ENCODE measurements around the gene EP400. TPM values are rescaled to one million over a fixed set of nuclear protein-coding genes. Genes with fewer than 3 reads are reported as not detected.
"Not testable (repeated sequence)": the region's sequence is repeated elsewhere in the genome, so short reads cannot be mapped to it uniquely, and the experiment has no call there.

The EP400 gene
- total RNA-seq, 6 experiments from 2014 or later: 27.5 to 35.3 (median 30.4) TPM

DNA sequence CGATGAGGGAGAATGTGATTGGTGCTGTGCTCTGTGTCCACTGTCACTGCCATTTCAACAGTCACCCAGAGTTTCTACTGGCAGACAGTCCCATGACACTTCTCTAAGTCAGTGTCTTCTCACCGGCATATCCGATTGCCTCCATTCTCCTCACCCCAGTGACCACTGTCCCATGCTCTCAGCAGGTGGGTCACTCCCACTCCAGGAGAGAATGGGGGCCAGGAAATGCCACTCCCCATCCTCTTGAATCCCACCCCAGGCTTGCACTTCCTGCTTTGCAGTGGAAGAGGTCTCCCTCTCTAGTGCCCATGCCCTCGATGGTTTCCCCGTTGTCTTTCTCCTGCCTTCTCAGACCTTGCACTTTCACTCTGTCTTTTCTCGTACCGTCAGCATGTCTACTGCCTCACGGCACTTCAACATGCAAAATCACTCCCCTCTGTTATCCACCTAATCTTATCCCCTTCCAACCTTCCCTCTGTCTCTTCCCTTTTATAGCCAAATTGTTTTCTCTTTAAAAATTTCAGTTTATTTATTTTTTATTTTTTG, 2.2 kb upstream of the EP400 start:
- Mint-ChIP-seq H3K36me3 (ENCODE audit: low read depth) (peaks cover 4% of the 10 kb centered on the region; the same call in 1 of the 2 replicates), H3K9me3 (no peaks in the 10 kb centered on the region), H3K4me3 (no peak overlapping the region; the same call in 1 of the 2 replicates), H3K27me3 (ENCODE audit: insufficient read depth) (peaks cover 3% of the 10 kb centered on the region), H3K4me1 (ENCODE audit: low read depth) (peaks cover 19% of the 10 kb centered on the region), H3K27ac (peak overlapping the region; percentile 45)
- no peak for DNase-seq
- TF ChIP-seq, protein P1, sequence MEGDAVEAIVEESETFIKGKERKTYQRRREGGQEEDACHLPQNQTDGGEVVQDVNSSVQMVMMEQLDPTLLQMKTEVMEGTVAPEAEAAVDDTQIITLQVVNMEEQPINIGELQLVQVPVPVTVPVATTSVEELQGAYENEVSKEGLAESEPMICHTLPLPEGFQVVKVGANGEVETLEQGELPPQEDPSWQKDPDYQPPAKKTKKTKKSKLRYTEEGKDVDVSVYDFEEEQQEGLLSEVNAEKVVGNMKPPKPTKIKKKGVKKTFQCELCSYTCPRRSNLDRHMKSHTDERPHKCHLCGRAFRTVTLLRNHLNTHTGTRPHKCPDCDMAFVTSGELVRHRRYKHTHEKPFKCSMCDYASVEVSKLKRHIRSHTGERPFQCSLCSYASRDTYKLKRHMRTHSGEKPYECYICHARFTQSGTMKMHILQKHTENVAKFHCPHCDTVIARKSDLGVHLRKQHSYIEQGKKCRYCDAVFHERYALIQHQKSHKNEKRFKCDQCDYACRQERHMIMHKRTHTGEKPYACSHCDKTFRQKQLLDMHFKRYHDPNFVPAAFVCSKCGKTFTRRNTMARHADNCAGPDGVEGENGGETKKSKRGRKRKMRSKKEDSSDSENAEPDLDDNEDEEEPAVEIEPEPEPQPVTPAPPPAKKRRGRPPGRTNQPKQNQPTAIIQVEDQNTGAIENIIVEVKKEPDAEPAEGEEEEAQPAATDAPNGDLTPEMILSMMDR (IDR thresholded peaks at IDR 0.05): no peak

DNA sequence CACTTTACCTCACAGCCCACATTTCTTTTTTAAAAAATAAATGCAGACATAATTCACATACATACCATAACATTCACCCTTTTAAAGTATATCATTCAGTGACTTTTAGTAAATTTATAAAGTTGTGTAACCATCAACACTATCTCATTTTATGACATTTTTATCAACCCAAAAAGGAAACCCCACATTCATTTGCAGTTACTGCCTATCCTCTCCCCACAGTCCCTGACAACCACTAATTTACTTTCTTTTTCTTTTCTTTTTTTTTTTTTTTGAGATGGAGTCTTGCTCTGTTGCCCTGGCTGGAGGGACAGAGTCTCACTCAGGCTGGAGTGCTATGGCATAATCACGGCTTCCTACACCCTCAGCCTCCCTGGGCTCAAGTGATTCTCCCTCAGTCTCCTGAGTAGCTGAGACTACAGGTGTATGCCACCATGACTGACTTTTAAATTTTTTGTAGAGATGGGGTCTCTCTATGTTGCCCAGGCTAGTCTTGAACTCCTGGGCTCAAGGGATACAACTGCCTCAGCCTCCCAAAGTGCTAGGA, 1.5 kb upstream of the EP400 start:
- Mint-ChIP-seq H3K27me3 (ENCODE audit: insufficient read depth) (peaks cover 3% of the 10 kb centered on the region), H3K27ac (peak overlapping the region; percentile 20), H3K4me3 (no peak overlapping the region; the same call in 1 of the 2 replicates), H3K9me3 (no peaks in the 10 kb centered on the region), H3K4me1 (ENCODE audit: low read depth) (peaks cover 26% of the 10 kb centered on the region), H3K36me3 (ENCODE audit: low read depth) (peaks cover 4% of the 10 kb centered on the region; the same call in 1 of the 2 replicates)
- no peak for DNase-seq
- TF ChIP-seq, protein P1 (IDR thresholded peaks at IDR 0.05): no peak

DNA sequence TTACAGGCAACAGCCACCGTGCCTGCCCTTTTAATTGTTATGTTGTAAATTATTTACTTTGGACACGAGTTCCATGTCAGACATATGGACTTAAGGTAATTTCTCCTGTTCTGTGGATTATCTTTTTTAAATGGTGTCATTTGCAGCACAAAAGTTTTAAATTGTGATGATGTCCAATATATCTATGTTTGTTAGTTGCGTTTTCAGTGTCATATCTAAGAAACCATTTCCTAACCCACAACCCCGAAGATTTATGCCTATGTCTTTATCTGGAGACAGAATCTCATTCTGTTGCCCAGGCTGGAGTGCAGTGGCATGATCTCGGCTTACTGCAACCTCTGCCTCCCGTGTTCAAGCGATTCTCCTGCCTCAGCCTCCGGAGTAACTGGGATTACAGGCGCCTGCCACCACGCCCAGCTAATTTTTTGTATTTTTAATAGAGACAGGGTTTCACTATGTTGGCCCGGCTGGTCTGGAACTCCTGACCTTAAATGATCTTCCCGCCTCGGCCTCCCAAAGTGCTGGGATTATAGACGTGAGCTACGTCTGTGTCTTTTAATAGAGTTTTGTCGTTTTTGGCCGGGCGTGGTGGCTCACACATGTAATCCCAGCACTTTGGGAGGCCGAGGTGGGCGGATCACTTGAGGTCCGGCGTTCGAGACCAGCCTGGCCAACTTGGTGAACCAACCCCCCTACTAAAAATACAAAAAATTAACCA, 870 bp upstream of the EP400 start:
- not testable (repeated sequence) for H3K36me3 Mint-ChIP-seq (ENCODE audit: low read depth); H3K27me3 Mint-ChIP-seq (ENCODE audit: insufficient read depth); H3K27ac Mint-ChIP-seq; H3K9me3 Mint-ChIP-seq; DNase-seq
- H3K4me3 Mint-ChIP-seq: peak overlapping the region; percentile 76; the same call in 1 of the 2 replicates
- peaks cover 30% of the 10 kb centered on the region for H3K4me1 Mint-ChIP-seq (ENCODE audit: low read depth)

DNA sequence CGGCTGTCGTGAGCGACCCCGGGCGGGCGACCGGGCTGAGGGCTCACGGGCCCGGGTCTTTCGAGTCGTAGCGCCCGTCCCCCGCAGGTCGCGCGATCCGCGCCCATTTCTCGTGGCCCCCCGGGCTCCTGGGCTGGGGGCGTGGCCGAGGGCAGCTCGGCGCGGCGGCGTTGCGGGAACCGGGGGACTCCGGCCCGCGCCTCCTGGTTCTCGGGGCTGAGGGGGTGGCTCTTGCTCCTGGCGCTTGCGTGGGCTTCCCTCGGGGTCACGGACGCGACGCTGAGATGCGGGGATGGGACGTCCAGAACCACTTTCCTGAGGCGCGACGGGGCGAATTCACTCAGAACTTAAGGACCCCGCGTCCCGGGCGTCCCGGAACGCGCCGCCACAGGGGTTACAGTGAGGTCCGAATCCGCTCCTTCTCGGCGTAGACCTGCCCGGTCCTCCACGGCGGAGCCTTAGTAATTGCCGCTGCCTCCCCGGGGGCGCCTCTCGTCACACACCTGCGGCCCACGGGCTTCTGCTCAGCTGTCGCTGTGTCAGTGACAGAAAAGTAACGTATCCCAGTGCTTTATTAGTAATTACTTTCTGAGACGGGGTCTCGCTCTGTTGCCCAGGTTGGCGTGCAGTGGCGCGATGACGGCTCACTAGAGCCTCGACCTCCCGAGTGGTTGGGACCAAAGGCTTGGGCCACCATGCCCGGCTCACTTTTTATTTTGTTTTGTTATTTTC, 606 bp downstream of the EP400 start:
- Mint-ChIP-seq H3K27me3 (ENCODE audit: insufficient read depth) (peaks cover 1% of the 10 kb centered on the region; the same call in 1 of the 2 replicates), H3K27ac (peak overlapping the region; percentile 78), H3K36me3 (ENCODE audit: low read depth) (no peaks in the 10 kb centered on the region), H3K9me3 (no peaks in the 10 kb centered on the region), H3K4me3 (peak overlapping the region; percentile 93), H3K4me1 (ENCODE audit: low read depth) (peaks cover 31% of the 10 kb centered on the region)
- DNase-seq: no peak
- TF ChIP-seq, protein P1 (IDR thresholded peaks at IDR 0.05): no peak

DNA sequence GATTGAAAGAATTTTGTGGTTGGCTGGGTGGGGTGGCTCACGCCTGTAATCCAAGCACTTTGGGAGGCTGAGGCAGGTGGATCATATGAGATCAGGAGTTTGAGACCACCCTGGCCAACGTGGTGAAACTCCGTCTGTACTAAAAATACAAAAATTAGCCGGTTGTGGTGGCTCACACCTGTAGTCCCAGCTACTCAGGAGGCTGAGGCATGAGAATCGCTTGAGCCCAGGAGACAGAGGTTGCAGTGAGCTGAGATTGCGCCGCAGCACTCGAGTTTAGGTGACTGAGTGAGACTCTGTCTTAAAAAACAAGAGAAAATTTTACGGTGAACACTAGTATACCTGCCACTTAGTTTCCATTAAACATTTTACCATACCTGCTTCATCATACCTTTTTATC, 4.1 kb downstream of the EP400 start:
- peaks cover 38% of the 10 kb centered on the region for H3K4me1 Mint-ChIP-seq (ENCODE audit: low read depth)
- not testable (repeated sequence) for H3K27me3 Mint-ChIP-seq (ENCODE audit: insufficient read depth); H3K27ac Mint-ChIP-seq; DNase-seq; H3K36me3 Mint-ChIP-seq (ENCODE audit: low read depth); H3K4me3 Mint-ChIP-seq; H3K9me3 Mint-ChIP-seq

DNA sequence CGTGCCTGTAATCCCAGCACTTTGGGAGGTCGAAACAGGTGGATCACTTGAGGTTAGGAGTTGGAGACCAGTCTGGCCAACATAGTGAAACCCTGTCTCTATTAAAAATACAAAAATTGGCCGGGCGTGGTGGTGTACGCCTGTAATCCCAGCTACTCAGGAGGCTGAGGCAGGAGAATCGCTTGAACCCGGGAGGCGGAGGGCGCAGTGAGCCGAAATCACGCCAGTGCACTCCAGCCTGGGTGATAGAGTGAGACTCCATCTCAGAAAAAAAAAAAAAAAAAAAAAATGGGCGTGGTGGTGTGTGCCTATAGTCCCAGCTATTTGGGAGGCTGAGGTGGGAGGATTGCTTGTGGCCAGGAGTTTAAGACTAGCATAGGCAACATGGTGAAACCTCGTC, 4.7 kb downstream of the EP400 start:
- H3K4me1 Mint-ChIP-seq (ENCODE audit: low read depth): peaks cover 41% of the 10 kb centered on the region
- not testable (repeated sequence) for H3K36me3 Mint-ChIP-seq (ENCODE audit: low read depth); H3K27me3 Mint-ChIP-seq (ENCODE audit: insufficient read depth); H3K4me3 Mint-ChIP-seq; H3K27ac Mint-ChIP-seq; H3K9me3 Mint-ChIP-seq; DNase-seq

Measured in HFFc6 (cell line).